K562 (cell line): ENCODE results near the gene TOP3A. TPM values are rescaled to one million over a fixed set of nuclear protein-coding genes. Genes with fewer than 3 reads are reported as not detected.

ENCODE experiments used
- polyA plus RNA-seq, 8 experiments: library from polyadenylated mRNA; depleted of rRNA in 4 of 8; stranded (reverse) in 5 of 8; unstranded in 3 of 8; fragments of >200 nt; fragmentation: Nextera tagmentation in 2 of 8; fragmentation: Illumina TruSeq in 1 of 8; extraction: Ambion mirVana in 2 of 8; extraction: Trizol in 1 of 8; gene quantifications; 2 replicates each; pipeline versions ENCODE4 v1.2.1 to v1.2.3, GENCODE V29; 2011 to 2014; ENCODE audit warnings: inconsistent platforms in 1 of 8, missing spikeins in 1 of 8
- total RNA-seq, 7 experiments: library from RNA; depleted of rRNA in 6 of 7; stranded (reverse); fragments of >200 nt in 6 of 7; fragmentation: Illumina TruSeq in 2 of 7; extraction: Trizol in 2 of 7; gene quantifications; 2 replicates each; pipeline versions ENCODE4 v1.2.1 to v1.2.3, GENCODE V29; 2011 to 2021; ENCODE audit warnings: low replicate concordance in 1 of 7
- TF ChIP-seq, protein P1 (sequence below): fragments of 450-650 bp; IDR thresholded peaks from 2 replicates; pipeline ENCODE4 v1.6.1; 2016; ENCODE audit warnings: mild to moderate bottlenecking
- TF ChIP-seq, protein P2 (sequence below): fragments of 450-650 bp; IDR thresholded peaks from 2 replicates; pipeline ENCODE4 v1.6.1; 2016; ENCODE audit warnings: mild to moderate bottlenecking, moderate library complexity
- TF ChIP-seq, protein P3 (sequence below): sonication (generic); formaldehyde crosslinking; IDR thresholded peaks from 2 replicates; pipeline ENCODE4 v1.8.1; 2023; ENCODE audit warnings: mild to moderate bottlenecking, missing genetic modification reagents

The TOP3A gene
- total and polyA plus RNA-seq, 9 of the 15 experiments (the other 6 are each of a cell fraction or from before 2014, with no cell fraction given) = 5.2 to 49.7 (median 24.7) TPM

DNA sequence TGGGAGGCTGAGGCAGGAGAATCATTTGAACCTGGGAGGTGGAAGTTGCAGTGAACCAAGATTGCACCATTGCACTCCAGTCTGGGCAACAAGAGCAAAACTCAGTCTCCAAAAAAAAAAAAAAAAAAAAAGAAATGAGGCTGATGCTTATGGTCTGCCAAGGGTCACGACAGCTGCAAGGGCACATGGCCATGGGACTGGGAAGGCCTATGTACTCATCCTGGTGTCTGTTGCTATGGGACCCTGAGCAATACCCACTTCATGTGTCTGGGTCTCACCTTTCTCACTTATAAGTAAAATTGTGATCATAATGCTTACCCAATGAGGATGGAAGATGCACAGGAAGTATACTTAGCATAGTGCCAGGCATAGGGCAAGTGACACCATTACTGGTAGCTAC lies 37.7 kb downstream of the TOP3A start (continued):
- TF ChIP-seq, protein P1, sequence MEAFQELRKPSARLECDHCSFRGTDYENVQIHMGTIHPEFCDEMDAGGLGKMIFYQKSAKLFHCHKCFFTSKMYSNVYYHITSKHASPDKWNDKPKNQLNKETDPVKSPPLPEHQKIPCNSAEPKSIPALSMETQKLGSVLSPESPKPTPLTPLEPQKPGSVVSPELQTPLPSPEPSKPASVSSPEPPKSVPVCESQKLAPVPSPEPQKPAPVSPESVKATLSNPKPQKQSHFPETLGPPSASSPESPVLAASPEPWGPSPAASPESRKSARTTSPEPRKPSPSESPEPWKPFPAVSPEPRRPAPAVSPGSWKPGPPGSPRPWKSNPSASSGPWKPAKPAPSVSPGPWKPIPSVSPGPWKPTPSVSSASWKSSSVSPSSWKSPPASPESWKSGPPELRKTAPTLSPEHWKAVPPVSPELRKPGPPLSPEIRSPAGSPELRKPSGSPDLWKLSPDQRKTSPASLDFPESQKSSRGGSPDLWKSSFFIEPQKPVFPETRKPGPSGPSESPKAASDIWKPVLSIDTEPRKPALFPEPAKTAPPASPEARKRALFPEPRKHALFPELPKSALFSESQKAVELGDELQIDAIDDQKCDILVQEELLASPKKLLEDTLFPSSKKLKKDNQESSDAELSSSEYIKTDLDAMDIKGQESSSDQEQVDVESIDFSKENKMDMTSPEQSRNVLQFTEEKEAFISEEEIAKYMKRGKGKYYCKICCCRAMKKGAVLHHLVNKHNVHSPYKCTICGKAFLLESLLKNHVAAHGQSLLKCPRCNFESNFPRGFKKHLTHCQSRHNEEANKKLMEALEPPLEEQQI = no peak
- TF ChIP-seq, protein P2, sequence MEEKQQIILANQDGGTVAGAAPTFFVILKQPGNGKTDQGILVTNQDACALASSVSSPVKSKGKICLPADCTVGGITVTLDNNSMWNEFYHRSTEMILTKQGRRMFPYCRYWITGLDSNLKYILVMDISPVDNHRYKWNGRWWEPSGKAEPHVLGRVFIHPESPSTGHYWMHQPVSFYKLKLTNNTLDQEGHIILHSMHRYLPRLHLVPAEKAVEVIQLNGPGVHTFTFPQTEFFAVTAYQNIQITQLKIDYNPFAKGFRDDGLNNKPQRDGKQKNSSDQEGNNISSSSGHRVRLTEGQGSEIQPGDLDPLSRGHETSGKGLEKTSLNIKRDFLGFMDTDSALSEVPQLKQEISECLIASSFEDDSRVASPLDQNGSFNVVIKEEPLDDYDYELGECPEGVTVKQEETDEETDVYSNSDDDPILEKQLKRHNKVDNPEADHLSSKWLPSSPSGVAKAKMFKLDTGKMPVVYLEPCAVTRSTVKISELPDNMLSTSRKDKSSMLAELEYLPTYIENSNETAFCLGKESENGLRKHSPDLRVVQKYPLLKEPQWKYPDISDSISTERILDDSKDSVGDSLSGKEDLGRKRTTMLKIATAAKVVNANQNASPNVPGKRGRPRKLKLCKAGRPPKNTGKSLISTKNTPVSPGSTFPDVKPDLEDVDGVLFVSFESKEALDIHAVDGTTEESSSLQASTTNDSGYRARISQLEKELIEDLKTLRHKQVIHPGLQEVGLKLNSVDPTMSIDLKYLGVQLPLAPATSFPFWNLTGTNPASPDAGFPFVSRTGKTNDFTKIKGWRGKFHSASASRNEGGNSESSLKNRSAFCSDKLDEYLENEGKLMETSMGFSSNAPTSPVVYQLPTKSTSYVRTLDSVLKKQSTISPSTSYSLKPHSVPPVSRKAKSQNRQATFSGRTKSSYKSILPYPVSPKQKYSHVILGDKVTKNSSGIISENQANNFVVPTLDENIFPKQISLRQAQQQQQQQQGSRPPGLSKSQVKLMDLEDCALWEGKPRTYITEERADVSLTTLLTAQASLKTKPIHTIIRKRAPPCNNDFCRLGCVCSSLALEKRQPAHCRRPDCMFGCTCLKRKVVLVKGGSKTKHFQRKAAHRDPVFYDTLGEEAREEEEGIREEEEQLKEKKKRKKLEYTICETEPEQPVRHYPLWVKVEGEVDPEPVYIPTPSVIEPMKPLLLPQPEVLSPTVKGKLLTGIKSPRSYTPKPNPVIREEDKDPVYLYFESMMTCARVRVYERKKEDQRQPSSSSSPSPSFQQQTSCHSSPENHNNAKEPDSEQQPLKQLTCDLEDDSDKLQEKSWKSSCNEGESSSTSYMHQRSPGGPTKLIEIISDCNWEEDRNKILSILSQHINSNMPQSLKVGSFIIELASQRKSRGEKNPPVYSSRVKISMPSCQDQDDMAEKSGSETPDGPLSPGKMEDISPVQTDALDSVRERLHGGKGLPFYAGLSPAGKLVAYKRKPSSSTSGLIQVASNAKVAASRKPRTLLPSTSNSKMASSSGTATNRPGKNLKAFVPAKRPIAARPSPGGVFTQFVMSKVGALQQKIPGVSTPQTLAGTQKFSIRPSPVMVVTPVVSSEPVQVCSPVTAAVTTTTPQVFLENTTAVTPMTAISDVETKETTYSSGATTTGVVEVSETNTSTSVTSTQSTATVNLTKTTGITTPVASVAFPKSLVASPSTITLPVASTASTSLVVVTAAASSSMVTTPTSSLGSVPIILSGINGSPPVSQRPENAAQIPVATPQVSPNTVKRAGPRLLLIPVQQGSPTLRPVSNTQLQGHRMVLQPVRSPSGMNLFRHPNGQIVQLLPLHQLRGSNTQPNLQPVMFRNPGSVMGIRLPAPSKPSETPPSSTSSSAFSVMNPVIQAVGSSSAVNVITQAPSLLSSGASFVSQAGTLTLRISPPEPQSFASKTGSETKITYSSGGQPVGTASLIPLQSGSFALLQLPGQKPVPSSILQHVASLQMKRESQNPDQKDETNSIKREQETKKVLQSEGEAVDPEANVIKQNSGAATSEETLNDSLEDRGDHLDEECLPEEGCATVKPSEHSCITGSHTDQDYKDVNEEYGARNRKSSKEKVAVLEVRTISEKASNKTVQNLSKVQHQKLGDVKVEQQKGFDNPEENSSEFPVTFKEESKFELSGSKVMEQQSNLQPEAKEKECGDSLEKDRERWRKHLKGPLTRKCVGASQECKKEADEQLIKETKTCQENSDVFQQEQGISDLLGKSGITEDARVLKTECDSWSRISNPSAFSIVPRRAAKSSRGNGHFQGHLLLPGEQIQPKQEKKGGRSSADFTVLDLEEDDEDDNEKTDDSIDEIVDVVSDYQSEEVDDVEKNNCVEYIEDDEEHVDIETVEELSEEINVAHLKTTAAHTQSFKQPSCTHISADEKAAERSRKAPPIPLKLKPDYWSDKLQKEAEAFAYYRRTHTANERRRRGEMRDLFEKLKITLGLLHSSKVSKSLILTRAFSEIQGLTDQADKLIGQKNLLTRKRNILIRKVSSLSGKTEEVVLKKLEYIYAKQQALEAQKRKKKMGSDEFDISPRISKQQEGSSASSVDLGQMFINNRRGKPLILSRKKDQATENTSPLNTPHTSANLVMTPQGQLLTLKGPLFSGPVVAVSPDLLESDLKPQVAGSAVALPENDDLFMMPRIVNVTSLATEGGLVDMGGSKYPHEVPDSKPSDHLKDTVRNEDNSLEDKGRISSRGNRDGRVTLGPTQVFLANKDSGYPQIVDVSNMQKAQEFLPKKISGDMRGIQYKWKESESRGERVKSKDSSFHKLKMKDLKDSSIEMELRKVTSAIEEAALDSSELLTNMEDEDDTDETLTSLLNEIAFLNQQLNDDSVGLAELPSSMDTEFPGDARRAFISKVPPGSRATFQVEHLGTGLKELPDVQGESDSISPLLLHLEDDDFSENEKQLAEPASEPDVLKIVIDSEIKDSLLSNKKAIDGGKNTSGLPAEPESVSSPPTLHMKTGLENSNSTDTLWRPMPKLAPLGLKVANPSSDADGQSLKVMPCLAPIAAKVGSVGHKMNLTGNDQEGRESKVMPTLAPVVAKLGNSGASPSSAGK = no peak
- TF ChIP-seq, protein P3, sequence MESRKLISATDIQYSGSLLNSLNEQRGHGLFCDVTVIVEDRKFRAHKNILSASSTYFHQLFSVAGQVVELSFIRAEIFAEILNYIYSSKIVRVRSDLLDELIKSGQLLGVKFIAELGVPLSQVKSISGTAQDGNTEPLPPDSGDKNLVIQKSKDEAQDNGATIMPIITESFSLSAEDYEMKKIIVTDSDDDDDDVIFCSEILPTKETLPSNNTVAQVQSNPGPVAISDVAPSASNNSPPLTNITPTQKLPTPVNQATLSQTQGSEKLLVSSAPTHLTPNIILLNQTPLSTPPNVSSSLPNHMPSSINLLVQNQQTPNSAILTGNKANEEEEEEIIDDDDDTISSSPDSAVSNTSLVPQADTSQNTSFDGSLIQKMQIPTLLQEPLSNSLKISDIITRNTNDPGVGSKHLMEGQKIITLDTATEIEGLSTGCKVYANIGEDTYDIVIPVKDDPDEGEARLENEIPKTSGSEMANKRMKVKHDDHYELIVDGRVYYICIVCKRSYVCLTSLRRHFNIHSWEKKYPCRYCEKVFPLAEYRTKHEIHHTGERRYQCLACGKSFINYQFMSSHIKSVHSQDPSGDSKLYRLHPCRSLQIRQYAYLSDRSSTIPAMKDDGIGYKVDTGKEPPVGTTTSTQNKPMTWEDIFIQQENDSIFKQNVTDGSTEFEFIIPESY (CRISPR knock-in tag) = no peak
